GOT3 (cell line): Measurements from ENCODE around the gene GLB1L3.
"Not testable (repeated sequence)": the region's sequence is repeated elsewhere in the genome, so short reads cannot be mapped to it uniquely, and the experiment has no call there.

Experiments used
- DNase-seq: peaks from one replicate; lab custom pipeline; 2025; ENCODE audit warnings: mixed read lengths; lab: John Stamatoyannopoulos, UW

GLB1L3 gene

DNA sequence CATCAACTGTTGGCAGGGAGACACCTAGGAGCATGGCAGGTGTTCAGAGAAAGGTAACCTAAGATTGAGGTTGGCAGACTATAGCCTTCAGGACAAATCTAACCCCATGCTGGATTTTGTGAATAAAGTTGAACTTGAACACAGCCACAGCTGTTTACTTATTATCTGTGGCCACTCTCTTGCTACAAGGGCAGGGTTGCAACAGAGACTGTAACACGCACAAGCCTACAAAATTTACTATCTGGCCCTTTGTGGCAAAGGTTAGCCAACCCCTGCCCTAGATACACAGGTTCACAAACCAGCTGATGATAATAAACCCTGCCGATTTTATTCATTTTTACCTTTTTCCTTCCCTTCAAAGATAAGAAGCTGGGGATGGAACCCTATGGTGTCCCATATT lies 25.5 kb upstream of the GLB1L3 start:
- no peak for DNase-seq

- no peak for DNase-seq
These were observed 23.6 kb upstream of the GLB1L3 start for GRCh38 chr11:134252346-134253187.

DNA sequence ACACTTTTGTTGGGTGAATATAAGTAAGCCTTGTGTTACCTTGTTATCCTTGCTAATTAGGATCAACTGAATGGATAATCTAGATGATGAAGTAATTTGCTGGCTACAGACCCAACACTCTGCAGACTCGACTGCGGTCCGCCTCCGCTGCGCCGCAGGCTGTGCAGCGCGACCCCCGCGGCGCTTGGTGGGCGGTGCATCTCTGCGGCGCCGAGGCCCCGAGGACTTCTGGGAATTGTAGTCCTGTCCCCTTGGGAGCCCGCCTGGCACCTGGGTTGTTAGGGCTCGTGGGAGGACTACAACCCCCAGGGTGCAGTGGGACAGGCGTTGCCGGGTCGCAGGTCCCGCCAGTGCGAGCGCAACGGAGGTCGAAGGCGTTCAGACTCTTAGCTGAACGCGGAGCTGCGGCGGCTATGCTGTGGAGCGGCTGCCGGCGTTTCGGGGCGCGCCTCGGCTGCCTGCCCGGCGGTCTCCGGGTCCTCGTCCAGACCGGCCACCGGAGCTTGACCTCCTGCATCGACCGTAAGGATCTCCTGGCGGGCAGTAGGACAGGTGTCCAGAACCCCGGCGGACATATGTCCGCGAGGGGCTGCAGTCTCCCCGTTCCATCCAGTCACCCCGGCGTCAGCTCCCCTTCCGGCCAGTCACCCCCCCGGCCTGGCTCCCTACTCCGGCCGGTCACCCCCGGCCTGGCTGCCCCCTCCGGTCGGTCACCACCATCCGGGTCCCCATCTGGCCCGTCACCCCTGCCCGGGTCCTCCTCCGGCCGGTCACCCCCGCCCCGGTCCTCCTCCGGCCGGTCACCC lies 22.8 kb upstream of the GLB1L3 start, which contains the start of the genes ACAD8 and THYN1:
ACAD8 (plus strand) TSS at position 381 of the 806 bp plus-strand sequence; CDS start at position 414, 33 bp downstream.
THYN1 (minus strand) TSS at position 165 of the 806 bp plus-strand sequence. CDS start 470 bp downstream, outside the sequence.
- peak; percentile 50 for DNase-seq

DNA sequence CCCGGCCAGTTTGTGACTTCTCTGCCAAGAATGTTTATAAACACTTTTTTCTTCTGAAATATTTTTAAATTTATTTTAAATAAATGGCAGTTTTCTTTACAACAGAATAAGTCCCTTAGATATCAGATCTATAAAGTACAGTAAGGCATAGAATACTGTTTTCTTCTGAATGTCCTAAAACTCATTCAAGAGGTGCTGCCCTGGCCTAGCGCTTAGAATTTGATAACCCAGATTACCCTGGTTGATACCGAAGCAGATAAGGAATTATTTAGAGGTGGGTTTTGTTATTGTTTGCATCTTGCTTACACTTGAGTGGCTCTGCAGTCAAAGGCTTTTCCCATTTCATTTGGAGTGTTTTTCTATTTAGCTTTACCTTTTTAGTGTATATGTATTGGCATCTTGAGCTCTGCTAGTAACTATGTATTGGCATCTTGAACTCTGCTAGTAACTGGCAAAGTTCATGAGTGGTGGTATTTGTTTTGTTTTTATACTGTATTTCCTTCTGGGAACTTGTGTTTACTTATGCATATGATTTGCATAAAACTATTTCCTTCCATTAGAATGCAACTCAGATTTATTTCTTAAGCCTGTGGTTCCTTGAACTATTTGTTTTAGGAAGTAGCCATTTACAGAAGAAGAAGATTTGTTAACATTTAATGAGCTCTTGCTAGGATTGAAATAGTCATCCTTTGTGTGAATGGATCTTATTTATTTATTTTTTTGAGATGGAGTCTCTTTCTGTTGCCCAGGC lies 21.6 kb upstream of the GLB1L3 start:
- no peak for DNase-seq

GRCh38 chr11:134255184-134255561 lies 21.0 kb upstream of the GLB1L3 start:
- not testable (repeated sequence) for DNase-seq

DNA sequence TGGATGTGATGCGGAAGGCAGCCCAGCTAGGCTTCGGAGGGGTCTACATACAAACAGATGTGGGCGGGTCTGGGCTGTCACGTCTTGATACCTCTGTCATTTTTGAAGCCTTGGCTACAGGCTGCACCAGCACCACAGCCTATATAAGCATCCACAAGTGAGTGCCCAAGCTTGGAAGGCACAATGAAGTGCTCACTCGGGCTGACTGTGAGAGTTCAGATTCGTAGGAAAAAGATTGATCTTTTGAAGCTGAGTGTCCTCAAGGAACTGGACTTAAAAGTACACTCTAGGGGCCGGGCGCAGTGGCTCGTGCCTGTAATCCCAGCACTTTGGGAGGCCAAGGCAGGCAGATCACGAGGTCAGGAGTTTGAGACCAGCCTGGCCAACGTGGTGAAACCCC lies 19.1 kb upstream of the GLB1L3 start:
- DNase-seq, result no peak

DNA sequence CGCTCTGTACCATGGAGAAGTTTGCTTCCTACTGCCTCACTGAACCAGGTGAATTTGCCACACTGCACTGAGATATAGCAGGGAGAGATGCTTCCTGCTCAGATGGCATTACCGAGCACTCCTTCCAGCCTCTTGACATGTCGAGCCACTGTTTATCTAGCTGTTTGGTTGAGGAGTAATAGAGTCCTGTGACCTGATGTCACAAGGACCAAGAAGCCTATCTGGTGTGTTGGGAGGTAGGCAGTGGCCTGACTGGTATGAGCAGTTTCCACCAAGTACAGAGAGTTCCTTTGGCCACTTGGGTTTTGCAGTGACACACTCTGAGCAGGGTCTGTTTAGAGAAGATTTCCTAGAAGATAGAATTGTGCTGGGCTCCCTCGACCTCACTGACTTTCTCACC lies 17.6 kb upstream of the GLB1L3 start:
- DNase-seq, result no peak

DNA sequence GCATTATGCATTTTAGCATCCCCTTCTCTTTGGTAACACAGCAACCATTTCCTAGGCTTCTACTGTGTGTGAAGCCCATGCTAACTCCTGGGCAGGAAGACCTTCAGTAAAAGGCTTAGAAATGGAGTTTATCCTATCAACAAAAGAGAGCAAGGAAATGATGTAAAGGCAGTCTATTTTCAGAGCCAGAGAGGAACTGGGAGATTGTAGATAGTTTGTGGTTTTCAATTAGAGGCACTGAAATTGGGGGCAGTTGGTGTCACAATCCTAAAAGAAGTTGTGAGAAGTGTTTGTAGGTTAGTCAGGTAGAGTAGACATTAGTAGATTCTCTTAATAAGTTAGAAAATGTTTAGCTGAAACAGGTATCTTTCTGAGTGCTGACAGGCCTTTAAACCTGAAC lies 15.7 kb upstream of the GLB1L3 start:
- DNase-seq, result no peak

- DNase-seq, result no peak
These were observed 15.2 kb upstream of the GLB1L3 start for GRCh38 chr11:134260983-134261382.

DNA sequence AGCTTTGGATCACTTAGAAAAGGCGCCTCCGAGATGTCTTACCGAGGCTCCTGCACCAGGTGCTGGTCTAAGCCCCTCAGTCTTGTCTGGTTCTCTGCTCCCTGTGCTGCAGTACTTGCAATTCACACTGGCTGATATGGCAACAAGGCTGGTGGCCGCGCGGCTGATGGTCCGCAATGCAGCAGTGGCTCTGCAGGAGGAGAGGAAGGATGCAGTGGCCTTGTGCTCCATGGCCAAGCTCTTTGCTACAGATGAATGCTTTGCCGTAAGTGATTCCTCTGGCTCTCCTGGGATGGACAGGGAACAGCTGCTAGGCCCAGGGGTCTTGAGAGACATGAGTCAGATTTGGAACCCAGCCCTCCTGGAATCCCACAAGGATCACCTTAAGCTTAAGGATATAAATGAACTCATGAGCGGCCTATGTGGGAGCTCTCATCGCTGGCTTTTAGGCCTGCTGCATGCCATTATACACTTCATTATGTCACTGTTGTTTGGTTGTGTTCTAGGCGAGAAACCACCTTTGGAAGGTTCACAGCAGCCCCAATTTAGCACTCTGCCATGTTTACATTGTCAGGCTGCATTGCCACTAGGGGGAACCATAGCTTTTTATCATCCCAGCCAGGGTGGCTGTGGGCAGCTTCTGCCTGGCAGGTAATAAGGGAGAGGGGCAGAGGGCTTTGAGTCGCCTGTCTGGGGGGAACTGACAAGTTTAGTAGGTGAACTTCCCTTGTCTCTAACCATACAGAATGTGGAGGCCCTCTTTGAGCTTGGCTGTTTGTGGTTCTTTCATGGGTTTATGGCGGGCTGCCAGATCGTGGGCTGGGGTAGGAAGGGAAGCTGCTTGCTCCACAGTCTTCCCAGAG lies 14.3 kb upstream of the GLB1L3 start:
- DNase-seq, result no peak

- no peak for DNase-seq
These were observed 11.0 kb upstream of the GLB1L3 start for GRCh38 chr11:134264966-134265764.

DNA sequence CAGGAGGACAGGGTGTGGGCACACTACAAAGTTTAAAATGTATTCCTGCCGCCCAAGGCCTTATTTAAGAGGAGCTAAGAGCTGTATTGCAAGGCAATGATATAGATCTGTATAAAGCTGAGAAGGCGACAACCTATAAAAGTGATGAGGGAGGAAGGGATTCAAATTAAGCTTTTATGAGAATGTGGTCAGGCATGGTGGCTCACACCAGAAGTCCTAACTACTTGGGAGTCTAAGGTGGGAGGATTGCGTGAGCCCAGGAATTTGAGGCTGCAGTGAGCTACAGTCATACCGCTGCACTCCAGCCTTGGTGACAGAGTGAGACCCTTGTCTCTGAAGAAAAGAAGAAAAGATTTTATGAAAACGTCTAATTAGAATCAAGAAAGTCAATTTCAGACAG lies 9.7 kb upstream of the GLB1L3 start:
- no peak for DNase-seq

DNA sequence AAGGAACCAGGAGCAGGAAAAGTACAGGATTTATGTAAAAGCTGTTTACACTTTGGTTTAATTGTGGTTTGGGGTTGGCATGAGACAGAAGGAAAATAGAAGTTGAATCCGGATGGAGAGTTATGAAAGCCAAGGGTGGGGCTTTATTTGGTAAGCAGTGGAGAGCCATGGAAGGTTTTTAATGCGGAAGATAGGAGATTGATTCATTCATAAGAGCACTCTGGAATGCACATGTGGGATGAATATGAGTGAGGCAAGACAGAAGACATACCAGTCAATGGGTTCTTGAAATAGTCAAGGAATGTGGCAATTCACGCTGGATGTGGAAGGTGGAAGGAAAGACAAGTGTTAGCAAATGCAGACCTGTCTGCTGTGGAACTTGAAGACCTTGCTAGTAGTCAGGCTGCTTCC lies 9.3 kb upstream of the GLB1L3 start:
- no peak for DNase-seq

- DNase-seq, result no peak
These were observed 8.7 kb upstream of the GLB1L3 start for GRCh38 chr11:134267461-134267860.

- no peak for DNase-seq
These were observed 8.2 kb upstream of the GLB1L3 start for GRCh38 chr11:134267966-134268365.

DNA sequence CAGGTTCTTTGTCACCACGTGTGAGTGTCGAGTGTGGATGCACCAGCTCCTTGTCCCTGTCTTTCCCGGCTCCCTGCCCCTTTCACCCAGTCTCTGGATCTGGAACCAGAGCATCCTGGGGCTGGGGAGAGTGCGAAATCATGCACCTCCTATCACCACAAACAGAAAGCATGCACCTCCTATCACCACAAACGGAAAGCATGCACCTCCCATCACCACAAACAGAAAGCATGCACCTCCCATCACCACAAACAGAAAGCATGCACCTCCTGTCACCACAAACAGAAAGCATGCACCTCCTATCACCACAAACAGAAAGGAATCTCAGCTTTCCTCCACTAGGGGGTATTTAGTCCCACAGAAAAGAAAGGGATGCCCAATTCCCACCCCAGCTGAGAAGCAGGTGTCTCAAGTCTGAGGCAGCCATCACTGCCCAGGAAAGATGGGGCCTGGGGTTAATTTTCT lies 5.9 kb upstream of the GLB1L3 start:
- no peak for DNase-seq

- no peak for DNase-seq
These were observed 4.2 kb upstream of the GLB1L3 start for GRCh38 chr11:134271978-134272377.

- no peak for DNase-seq
These were observed 3.5 kb upstream of the GLB1L3 start for GRCh38 chr11:134272381-134273316.

- DNase-seq, result no peak
These were observed 2.9 kb upstream of the GLB1L3 start for GRCh38 chr11:134273317-134273712.
